Thymus (tissue), 11 donors: ENCODE measurements around the gene NOL7. TPM values are rescaled to one million over a fixed set of nuclear protein-coding genes. Genes with fewer than 3 reads are reported as not detected.
A peak's percentile ranks its signal among the peaks of the same experiment; 100 is the strongest.

Experiments used
- DNase-seq, 9 donors: peaks; one replicate each; pipeline ENCODE4 v3.0.0-alpha.2; 2013; ENCODE audit warnings: low spot score in 9 of 9, low read depth in 6 of 9, missing footprints in 1 of 9
- H3K27ac ChIP-seq, 2 donors: one replicate each; pipeline ENCODE4 v1.5.1; 2013; ENCODE audit warnings: control low read depth in 1 of 2, low read depth in 1 of 2, low read length in 1 of 2, mild to moderate bottlenecking in 1 of 2, moderate library complexity in 1 of 2
- H3K27me3 ChIP-seq, 2 donors: one replicate each; pipeline ENCODE4 v1.5.1; 2013; ENCODE audit warnings: low read length in 1 of 2; ENCODE audit not compliant: control insufficient read depth in 2 of 2, insufficient read depth in 1 of 2
- H3K36me3 ChIP-seq, 2 donors: one replicate each; pipeline ENCODE4 v1.5.1; 2013; ENCODE audit warnings: low read length in 1 of 2, mild to moderate bottlenecking in 1 of 2, moderate library complexity in 1 of 2; ENCODE audit not compliant: control insufficient read depth in 2 of 2, insufficient read depth in 2 of 2
- H3K4me1 ChIP-seq, 2 donors: one replicate each; pipeline ENCODE4 v1.5.1; 2013; ENCODE audit warnings: low read length in 2 of 2; ENCODE audit not compliant: control insufficient read depth in 2 of 2, insufficient read depth in 2 of 2
- H3K4me3 ChIP-seq, 2 donors: one replicate each; pipeline ENCODE4 v1.5.1; 2013; ENCODE audit warnings: low read length in 2 of 2, control low read depth in 1 of 2, mild to moderate bottlenecking in 1 of 2
- H3K9me3 ChIP-seq, 2 donors: one replicate each; pipeline ENCODE4 v1.5.1; 2013; ENCODE audit warnings: low read length in 1 of 2, mild to moderate bottlenecking in 1 of 2; ENCODE audit not compliant: control insufficient read depth in 2 of 2, insufficient read depth in 1 of 2
- WGBS: extraction: QIAGEN DNeasy Blood & Tissue Kit; methylation state at CpG from one replicate; pipeline ENCODE4 v1.1.7; 2013; 5-methylcytosine and 5-hydroxymethylcytosine counted together
- polyA plus RNA-seq: library from polyadenylated mRNA; stranded (reverse); fragments of 200-250 nt; gene quantifications from one replicate; pipeline ENCODE4 v1.2.3, GENCODE V29; 2013
- total RNA-seq: library from RNA; stranded (reverse); fragments of 120-200 nt; gene quantifications from one replicate; pipeline ENCODE4 v1.2.4, GENCODE V29; 2013
- donor health status: healthy.

Gene NOL7
- total and polyA plus RNA-seq, 2 donors = 62.5 to 63.6 TPM

- Histone ChIP-seq H3K27me3 (no peaks in the 10 kb centered on the region), H3K36me3 (no peaks in the 10 kb centered on the region), H3K4me1 (peaks cover 4 to 11% of the 10 kb centered on the region in 2 donors), H3K4me3 (no peak overlapping the region), H3K27ac (no peak overlapping the region), H3K9me3 (no peaks in the 10 kb centered on the region)
- 98% methylated on average over 2 of the region's 2 CpGs for WGBS
- no peak for DNase-seq
These were observed 52.5 kb downstream of the NOL7 start for GRCh38 chr6:13667655-13668054.

DNA sequence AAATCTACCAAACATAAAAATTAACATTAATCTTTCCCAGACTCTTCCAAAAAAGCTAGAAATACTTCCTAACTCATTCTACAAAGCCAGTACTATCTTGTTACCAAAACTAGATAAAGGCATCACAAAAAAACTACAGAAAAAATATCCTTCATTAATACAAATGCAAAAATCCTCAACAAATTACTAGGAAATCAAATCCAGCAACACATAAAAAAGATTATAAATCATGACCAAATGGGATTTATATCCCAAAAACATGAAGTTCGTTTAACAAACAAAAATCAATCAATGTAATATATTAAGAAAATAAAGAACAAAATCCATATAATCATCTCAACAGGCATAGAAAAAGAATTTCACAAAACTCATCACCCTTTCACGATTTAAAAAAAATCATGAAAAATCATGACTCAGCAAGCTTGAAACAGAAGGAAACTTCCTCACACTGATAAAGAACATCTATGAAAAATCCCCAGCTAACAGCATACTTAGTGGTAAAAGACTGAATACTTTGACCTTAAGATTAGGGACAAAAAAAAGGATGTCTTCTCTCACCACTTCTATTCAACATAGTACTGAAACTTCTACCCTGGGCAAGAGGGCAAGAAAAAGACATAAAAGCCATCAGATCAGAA lies 53.3 kb downstream of the NOL7 start:
- H3K4me1 ChIP-seq = peaks cover 4 to 11% of the 10 kb centered on the region in 2 donors
- H3K27ac ChIP-seq = no peak overlapping the region
- H3K36me3 ChIP-seq = no peaks in the 10 kb centered on the region
- WGBS = 85% methylated on average over 2 of the region's 2 CpGs
- DNase-seq = peak in 1 of 9 donors; percentile 16
- H3K9me3 ChIP-seq = no peaks in the 10 kb centered on the region
- H3K27me3 ChIP-seq = no peaks in the 10 kb centered on the region
- H3K4me3 ChIP-seq = no peak overlapping the region

- Histone ChIP-seq H3K9me3 (no peaks in the 10 kb centered on the region), H3K4me1 (peaks cover 4 to 11% of the 10 kb centered on the region in 2 donors), H3K36me3 (no peaks in the 10 kb centered on the region), H3K4me3 (no peak overlapping the region), H3K27me3 (no peaks in the 10 kb centered on the region), H3K27ac (no peak overlapping the region)
- DNase-seq = no peak
- WGBS = 98% methylated on average over 5 of the region's 5 CpGs
These were observed 54.3 kb downstream of the NOL7 start for GRCh38 chr6:13669476-13669875.

Other genes starting within 250 kb of the NOL7 start
- 4.7 TPM for gene GFOD1, start 127.7 kb upstream of the NOL7 start, total RNA-seq
- 8.1 TPM for gene GFOD1, start 127.7 kb upstream of the NOL7 start, polyA plus RNA-seq
- 12.2 TPM for gene SIRT5, start 40.7 kb upstream of the NOL7 start, total RNA-seq
- 13.3 TPM for gene SIRT5, start 40.7 kb upstream of the NOL7 start, polyA plus RNA-seq
- gene RANBP9, start 96.5 kb downstream of the NOL7 start, total RNA-seq = 23.4 TPM
- 37.9 TPM for gene RANBP9, start 96.5 kb downstream of the NOL7 start, polyA plus RNA-seq
- gene MCUR1, start 199.2 kb downstream of the NOL7 start, total RNA-seq = 15.0 TPM
- gene MCUR1, start 199.2 kb downstream of the NOL7 start, polyA plus RNA-seq = 17.2 TPM